ENCODE results near the gene C11orf91.

C11orf91 gene

GRCh38 chr11:33700502-33701271 is at the start of gene C11orf91:
Gene C11orf91 (minus strand): TSS chr11:33700826. CDS start chr11:33700740, 86 bp downstream.
- peak; percentile 41; the same call in 1 of the 2 replicates for TF ChIP-seq TAF1 (IDR thresholded peaks at IDR 0.05; ENCODE audit: low read depth)
- peak; percentile 83 for TF ChIP-seq EGR1 (IDR thresholded peaks at IDR 0.05)
- TF ChIP-seq, protein P1, sequence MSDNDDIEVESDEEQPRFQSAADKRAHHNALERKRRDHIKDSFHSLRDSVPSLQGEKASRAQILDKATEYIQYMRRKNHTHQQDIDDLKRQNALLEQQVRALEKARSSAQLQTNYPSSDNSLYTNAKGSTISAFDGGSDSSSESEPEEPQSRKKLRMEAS (IDR thresholded peaks at IDR 0.05), result 0 out of 2 replicates have a peak, but pooled peaks have one; percentile 50
- no peak; the same call in 1 of the 2 replicates for TF ChIP-seq ZBTB7A (IDR thresholded peaks at IDR 0.05; ENCODE audit: low read depth)
- TF ChIP-seq CREB1 (IDR thresholded peaks at IDR 0.05; ENCODE audit: low read depth), result no peak

- TF ChIP-seq CREB1 (IDR thresholded peaks at IDR 0.05; ENCODE audit: low read depth) (no peak), ZBTB7A (IDR thresholded peaks at IDR 0.05; ENCODE audit: low read depth) (no peak), TAF1 (IDR thresholded peaks at IDR 0.05; ENCODE audit: low read depth) (no peak), TCF12 (IDR thresholded peaks at IDR 0.05; ENCODE audit: low read depth) (no peak), RAD21 (IDR thresholded peaks at IDR 0.05; ENCODE audit: low read depth) (no peak), CEBPB (IDR thresholded peaks at IDR 0.05) (no peak)
- TF ChIP-seq, protein P2, sequence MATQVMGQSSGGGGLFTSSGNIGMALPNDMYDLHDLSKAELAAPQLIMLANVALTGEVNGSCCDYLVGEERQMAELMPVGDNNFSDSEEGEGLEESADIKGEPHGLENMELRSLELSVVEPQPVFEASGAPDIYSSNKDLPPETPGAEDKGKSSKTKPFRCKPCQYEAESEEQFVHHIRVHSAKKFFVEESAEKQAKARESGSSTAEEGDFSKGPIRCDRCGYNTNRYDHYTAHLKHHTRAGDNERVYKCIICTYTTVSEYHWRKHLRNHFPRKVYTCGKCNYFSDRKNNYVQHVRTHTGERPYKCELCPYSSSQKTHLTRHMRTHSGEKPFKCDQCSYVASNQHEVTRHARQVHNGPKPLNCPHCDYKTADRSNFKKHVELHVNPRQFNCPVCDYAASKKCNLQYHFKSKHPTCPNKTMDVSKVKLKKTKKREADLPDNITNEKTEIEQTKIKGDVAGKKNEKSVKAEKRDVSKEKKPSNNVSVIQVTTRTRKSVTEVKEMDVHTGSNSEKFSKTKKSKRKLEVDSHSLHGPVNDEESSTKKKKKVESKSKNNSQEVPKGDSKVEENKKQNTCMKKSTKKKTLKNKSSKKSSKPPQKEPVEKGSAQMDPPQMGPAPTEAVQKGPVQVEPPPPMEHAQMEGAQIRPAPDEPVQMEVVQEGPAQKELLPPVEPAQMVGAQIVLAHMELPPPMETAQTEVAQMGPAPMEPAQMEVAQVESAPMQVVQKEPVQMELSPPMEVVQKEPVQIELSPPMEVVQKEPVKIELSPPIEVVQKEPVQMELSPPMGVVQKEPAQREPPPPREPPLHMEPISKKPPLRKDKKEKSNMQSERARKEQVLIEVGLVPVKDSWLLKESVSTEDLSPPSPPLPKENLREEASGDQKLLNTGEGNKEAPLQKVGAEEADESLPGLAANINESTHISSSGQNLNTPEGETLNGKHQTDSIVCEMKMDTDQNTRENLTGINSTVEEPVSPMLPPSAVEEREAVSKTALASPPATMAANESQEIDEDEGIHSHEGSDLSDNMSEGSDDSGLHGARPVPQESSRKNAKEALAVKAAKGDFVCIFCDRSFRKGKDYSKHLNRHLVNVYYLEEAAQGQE (IDR thresholded peaks at IDR 0.05; ENCODE audit: low read depth), result no peak
Measured at GRCh38 chr11:33747979-33748378, 47.4 kb upstream of the C11orf91 start.

DNA sequence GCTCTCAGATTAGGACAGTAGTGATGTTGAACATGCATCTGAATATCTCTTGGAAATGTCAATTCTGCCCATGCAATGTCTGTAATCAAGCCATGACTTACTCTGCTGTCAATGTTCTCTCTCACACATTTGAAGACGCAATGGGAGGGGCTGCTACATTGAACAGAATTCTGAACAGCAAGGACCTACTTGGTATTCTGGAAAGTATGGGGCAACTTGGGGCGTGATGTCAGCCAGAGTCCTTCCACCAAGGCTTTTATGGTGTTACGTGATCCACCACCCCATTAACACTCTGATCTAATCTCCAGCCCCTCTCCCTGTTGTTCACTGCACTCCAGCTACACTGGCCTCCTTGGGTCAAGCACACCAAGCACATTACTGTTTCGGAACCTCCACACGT is 42.7 kb upstream of the C11orf91 start:
- TF ChIP-seq ZBTB7A (IDR thresholded peaks at IDR 0.05; ENCODE audit: low read depth) (no peak), EGR1 (IDR thresholded peaks at IDR 0.05) (no peak), FOXM1 (IDR thresholded peaks at IDR 0.05; ENCODE audit: borderline replicate concordance, low read depth) (no peak)
- TF ChIP-seq, protein P2 (IDR thresholded peaks at IDR 0.05; ENCODE audit: low read depth), result no peak

DNA sequence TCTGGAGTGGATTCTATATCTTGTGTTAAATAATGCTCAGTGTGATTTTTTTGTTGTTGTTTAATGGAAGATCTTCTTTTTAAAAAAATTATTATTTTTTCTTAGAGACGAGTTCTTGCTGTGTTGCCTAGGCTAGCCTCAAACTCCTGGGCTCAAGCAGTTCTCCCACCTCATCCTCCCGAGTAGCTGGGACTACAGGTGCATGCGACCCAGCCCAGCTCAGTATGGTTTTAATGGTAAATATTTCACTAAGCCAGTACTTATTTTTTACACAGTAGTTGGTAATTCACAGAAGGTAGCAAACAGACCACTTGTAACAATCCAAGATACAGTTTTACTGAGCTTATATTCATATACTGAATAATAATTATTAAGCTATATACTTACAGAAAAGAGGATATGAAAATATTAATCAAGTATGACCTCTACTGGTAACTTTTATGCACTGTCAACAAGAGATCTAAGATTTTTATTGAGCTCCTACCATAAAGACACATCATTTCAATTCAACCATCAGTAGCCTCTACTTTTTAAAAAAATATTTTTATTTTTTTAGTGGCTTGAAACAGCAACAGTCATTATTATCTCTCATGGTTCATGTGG is 41.7 kb upstream of the C11orf91 start:
- peak; percentile 45 for TF ChIP-seq RAD21 (IDR thresholded peaks at IDR 0.05; ENCODE audit: low read depth)
- no peak for TF ChIP-seq ZBTB7A (IDR thresholded peaks at IDR 0.05; ENCODE audit: low read depth)

DNA sequence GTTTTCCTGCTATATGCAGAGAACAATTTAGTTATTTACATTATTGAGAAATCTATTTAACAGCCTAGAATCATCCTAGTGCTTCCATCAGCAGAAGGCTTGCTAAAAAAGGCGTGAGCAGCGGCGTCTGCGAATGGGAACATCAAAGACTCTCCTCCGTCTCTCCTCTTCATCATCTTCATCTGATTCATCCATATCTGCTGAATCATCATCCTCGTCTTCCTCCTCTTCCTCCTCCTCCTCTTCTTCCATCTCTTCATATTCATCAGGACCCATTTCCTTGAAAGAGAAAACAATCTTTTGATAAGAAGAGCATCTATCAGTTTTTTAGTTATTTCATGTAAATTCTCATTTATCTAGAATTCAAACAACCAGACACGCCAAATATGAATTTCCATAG is 41.2 kb upstream of the C11orf91 start:
- TF ChIP-seq CEBPB (IDR thresholded peaks at IDR 0.05), result no peak

GRCh38 chr11:33737362-33737821 is 36.8 kb upstream of the C11orf91 start:
- TF ChIP-seq YY1 (IDR thresholded peaks at IDR 0.05; ENCODE audit: low read depth) (no peak), TCF12 (IDR thresholded peaks at IDR 0.05; ENCODE audit: low read depth) (no peak), EGR1 (IDR thresholded peaks at IDR 0.05) (no peak), EP300 (IDR thresholded peaks at IDR 0.05; ENCODE audit: borderline replicate concordance) (no peak), CREB1 (IDR thresholded peaks at IDR 0.05; ENCODE audit: low read depth) (no peak)
- TF ChIP-seq, protein P2 (IDR thresholded peaks at IDR 0.05; ENCODE audit: low read depth), result no peak

Data from Ishikawa (cell line).